Smooth muscle cell (in vitro differentiated cells): ENCODE measurements around the gene A1CF. TPM values are rescaled to one million over a fixed set of nuclear protein-coding genes. Genes with fewer than 3 reads are reported as not detected.

ENCODE experiments used
- DNase-seq: peaks from one replicate; lab custom pipeline; 2025; ENCODE audit not compliant: unreplicated experiment; lab: John Stamatoyannopoulos, UW
- H2AFZ ChIP-seq: fragments of 200-600 bp; sonication (generic); 2 replicates; pipeline ENCODE4 v1.6.0; 2016; ENCODE audit warnings: antibody characterized with exemption, low read depth, mild to moderate bottlenecking
- H3F3A ChIP-seq: fragments of 200-600 bp; sonication (generic); 2 replicates; pipeline ENCODE4 v1.6.0; 2017; ENCODE audit warnings: antibody characterized with exemption, low read depth
- H3K27ac ChIP-seq: fragments of 200-600 bp; sonication (generic); 2 replicates; pipeline ENCODE4 v1.5.1; 2016; ENCODE audit warnings: low read depth, mild to moderate bottlenecking
- H3K27me3 ChIP-seq: fragments of 200-600 bp; sonication (generic); 2 replicates; pipeline ENCODE4 v1.6.1; 2016; ENCODE audit warnings: low read depth, mild to moderate bottlenecking
- H3K36me3 ChIP-seq: fragments of 200-600 bp; sonication (generic); 2 replicates; pipeline ENCODE4 v1.5.1; 2016; ENCODE audit warnings: low read depth
- H3K4me1 ChIP-seq: fragments of 200-600 bp; sonication (generic); 2 replicates; pipeline ENCODE4 v1.5.1; 2016; ENCODE audit warnings: low read depth
- H3K4me2 ChIP-seq: fragments of 200-600 bp; sonication (generic); 2 replicates; pipeline ENCODE4 v1.6.0; 2016; ENCODE audit warnings: mild to moderate bottlenecking
- H3K4me3 ChIP-seq: fragments of 200-600 bp; sonication (generic); 2 replicates; pipeline ENCODE4 v1.5.1; 2016; ENCODE audit warnings: mild to moderate bottlenecking
- H3K79me2 ChIP-seq: fragments of 200-600 bp; sonication (generic); 2 replicates; pipeline ENCODE4 v1.6.0; 2016; ENCODE audit warnings: low read depth, mild to moderate bottlenecking
- H3K9ac ChIP-seq: fragments of 200-600 bp; sonication (generic); 2 replicates; pipeline ENCODE4 v1.6.0; 2016; ENCODE audit warnings: low read depth
- H3K9me3 ChIP-seq: fragments of 200-600 bp; sonication (generic); replicated peaks from 2 replicates; pipeline ENCODE4 v1.5.1; 2016; ENCODE audit warnings: low read depth
- H4K20me1 ChIP-seq: fragments of 200-600 bp; sonication (generic); 2 replicates; pipeline ENCODE4 v1.6.0; 2016; ENCODE audit warnings: low read depth
- WGBS: methylation state at CpG from one replicate; pipeline ENCODE4 v1.1.7; 2016; ENCODE audit warnings: low lambda C conversion rate; 5-methylcytosine and 5-hydroxymethylcytosine counted together
- polyA plus RNA-seq: library from polyadenylated mRNA; unstranded; fragments of >200 nt; fragmentation: Nextera tagmentation; extraction: Ambion mirVana; gene quantifications from 2 replicates; pipeline ENCODE4 v1.2.1, GENCODE V29; 2016
- total RNA-seq: library from RNA; depleted of rRNA; stranded (reverse); fragments of >200 nt; gene quantifications from 2 replicates; pipeline ENCODE4 v1.2.3, GENCODE V29; 2014
- TF ChIP-seq, protein P1 (sequence below): fragments of 200-600 bp; sonication (generic); IDR thresholded peaks from 2 replicates; pipeline ENCODE4 v1.5.1; 2017; ENCODE audit warnings: borderline replicate concordance, mild to moderate bottlenecking, antibody characterized with exemption; ENCODE audit not compliant: insufficient read depth, poor library complexity, severe bottlenecking

A1CF gene
- total and polyA plus RNA-seq, 2 experiments from 2014 or later: not detected

DNA sequence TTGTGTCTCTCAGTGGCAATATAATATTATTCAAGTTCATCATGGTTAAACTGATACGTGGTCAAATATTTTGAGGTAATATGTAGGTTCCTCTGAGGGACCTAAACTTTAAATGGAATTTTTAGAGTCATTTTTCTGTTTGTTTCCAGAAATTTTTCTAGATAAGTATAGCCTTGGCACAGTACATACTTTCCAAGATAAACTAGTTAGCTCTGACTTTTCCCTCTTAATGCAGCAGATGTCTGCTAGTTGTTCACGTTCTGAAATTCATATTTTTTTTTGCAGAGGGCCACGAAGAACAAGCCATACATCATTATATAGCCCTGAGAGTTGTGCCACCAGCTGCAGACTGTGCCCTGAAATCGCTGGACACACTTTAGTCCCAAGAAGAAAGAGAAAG, 61.6 kb downstream of the A1CF start:
- H2AFZ ChIP-seq: no peak overlapping the region

DNA sequence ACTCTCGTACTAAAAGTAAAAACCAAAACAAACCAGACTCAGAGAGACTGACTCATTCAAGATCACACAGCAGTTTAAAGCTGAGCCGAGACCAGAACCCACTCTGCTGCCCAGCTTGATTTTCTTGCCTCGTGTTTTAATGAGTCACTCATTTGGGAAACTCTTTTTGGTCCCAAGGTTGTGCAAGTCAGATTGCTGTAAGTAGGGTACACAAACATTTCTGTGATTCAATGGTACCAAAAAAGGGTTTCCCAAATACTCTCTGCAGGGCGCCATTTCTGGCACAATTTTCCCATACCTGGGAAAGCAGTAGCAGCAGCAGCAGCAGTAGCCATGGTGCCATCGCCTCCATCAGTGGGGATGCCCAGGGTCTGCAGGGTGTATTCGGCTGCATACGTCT, 75.8 kb downstream of the A1CF start:
- no peak overlapping the region for H2AFZ ChIP-seq
- H3K9ac ChIP-seq: no peak overlapping the region
- no peaks in the 10 kb centered on the region for H4K20me1 ChIP-seq
- 68% methylated on average over 7 of the region's 7 CpGs for WGBS
- peaks cover 14% of the 10 kb centered on the region for H3K4me1 ChIP-seq
- no peaks in the 10 kb centered on the region for H3F3A ChIP-seq
- TF ChIP-seq, protein P1, sequence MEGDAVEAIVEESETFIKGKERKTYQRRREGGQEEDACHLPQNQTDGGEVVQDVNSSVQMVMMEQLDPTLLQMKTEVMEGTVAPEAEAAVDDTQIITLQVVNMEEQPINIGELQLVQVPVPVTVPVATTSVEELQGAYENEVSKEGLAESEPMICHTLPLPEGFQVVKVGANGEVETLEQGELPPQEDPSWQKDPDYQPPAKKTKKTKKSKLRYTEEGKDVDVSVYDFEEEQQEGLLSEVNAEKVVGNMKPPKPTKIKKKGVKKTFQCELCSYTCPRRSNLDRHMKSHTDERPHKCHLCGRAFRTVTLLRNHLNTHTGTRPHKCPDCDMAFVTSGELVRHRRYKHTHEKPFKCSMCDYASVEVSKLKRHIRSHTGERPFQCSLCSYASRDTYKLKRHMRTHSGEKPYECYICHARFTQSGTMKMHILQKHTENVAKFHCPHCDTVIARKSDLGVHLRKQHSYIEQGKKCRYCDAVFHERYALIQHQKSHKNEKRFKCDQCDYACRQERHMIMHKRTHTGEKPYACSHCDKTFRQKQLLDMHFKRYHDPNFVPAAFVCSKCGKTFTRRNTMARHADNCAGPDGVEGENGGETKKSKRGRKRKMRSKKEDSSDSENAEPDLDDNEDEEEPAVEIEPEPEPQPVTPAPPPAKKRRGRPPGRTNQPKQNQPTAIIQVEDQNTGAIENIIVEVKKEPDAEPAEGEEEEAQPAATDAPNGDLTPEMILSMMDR: no peak
- no peaks in the 10 kb centered on the region for H3K9me3 ChIP-seq
- no peak overlapping the region for H3K4me2 ChIP-seq
- H3K4me3 ChIP-seq: no peak overlapping the region
- no peak overlapping the region for H3K27ac ChIP-seq
- H3K36me3 ChIP-seq: no peaks in the 10 kb centered on the region
- no peak for DNase-seq
- no peaks in the 10 kb centered on the region for H3K27me3 ChIP-seq
- no peaks in the 10 kb centered on the region for H3K79me2 ChIP-seq

More for the DNA sequence above, 61.6 kb downstream of the A1CF start:
- no peaks in the 10 kb centered on the region for H3K9me3 ChIP-seq
- TF ChIP-seq, protein P1: no peak
- DNase-seq: no peak
- H3K27ac ChIP-seq: no peak overlapping the region
- 58% methylated on average over 4 of the region's 4 CpGs for WGBS
- no peak overlapping the region for H3K9ac ChIP-seq
- H3K79me2 ChIP-seq: no peaks in the 10 kb centered on the region
- no peaks in the 10 kb centered on the region for H3K4me1 ChIP-seq
- no peaks in the 10 kb centered on the region for H3K36me3 ChIP-seq
- no peaks in the 10 kb centered on the region for H3F3A ChIP-seq
- H4K20me1 ChIP-seq: no peaks in the 10 kb centered on the region
- no peaks in the 10 kb centered on the region for H3K27me3 ChIP-seq
- no peak overlapping the region for H3K4me3 ChIP-seq
- no peak overlapping the region for H3K4me2 ChIP-seq

GRCh38 chr10:50807851-50808776, 77.3 kb downstream of the A1CF start:
- H2AFZ ChIP-seq: no peak overlapping the region
- H3K27ac ChIP-seq: no peak overlapping the region
- H3K9me3 ChIP-seq: no peaks in the 10 kb centered on the region
- no peaks in the 10 kb centered on the region for H4K20me1 ChIP-seq
- no peaks in the 10 kb centered on the region for H3K27me3 ChIP-seq
- H3K4me3 ChIP-seq: no peak overlapping the region
- no peaks in the 10 kb centered on the region for H3K36me3 ChIP-seq
- no peaks in the 10 kb centered on the region for H3F3A ChIP-seq
- H3K4me1 ChIP-seq: peaks cover 14% of the 10 kb centered on the region
- DNase-seq: no peak
- no peaks in the 10 kb centered on the region for H3K79me2 ChIP-seq
- TF ChIP-seq, protein P1: no peak
- H3K9ac ChIP-seq: no peak overlapping the region
- no peak overlapping the region for H3K4me2 ChIP-seq
- 81% methylated on average over 1 of the region's 1 CpG for WGBS
